Fibroblast of lung (primary cell): ENCODE measurements around the gene NMNAT2.

Experiments used
- CTCF ChIP-seq, 2 donors: IDR thresholded peaks in 1 of 2; conservative IDR thresholded peaks in 1 of 2; 1 replicate in 1 of 2; 2 replicates in 1 of 2; pipeline ENCODE4 v1.5.1; 2011 to 2012; ENCODE audit warnings: low read length in 2 of 2, control low read depth in 1 of 2, inconsistent platforms in 1 of 2, low read depth in 1 of 2, mild to moderate bottlenecking in 1 of 2
- EZH2 ChIP-seq: IDR thresholded peaks from 2 replicates; pipeline ENCODE4 v1.5.1; 2012; ENCODE audit warnings: low read length, control low read depth, mild to moderate bottlenecking; ENCODE audit errors: missing control alignments

DNA sequence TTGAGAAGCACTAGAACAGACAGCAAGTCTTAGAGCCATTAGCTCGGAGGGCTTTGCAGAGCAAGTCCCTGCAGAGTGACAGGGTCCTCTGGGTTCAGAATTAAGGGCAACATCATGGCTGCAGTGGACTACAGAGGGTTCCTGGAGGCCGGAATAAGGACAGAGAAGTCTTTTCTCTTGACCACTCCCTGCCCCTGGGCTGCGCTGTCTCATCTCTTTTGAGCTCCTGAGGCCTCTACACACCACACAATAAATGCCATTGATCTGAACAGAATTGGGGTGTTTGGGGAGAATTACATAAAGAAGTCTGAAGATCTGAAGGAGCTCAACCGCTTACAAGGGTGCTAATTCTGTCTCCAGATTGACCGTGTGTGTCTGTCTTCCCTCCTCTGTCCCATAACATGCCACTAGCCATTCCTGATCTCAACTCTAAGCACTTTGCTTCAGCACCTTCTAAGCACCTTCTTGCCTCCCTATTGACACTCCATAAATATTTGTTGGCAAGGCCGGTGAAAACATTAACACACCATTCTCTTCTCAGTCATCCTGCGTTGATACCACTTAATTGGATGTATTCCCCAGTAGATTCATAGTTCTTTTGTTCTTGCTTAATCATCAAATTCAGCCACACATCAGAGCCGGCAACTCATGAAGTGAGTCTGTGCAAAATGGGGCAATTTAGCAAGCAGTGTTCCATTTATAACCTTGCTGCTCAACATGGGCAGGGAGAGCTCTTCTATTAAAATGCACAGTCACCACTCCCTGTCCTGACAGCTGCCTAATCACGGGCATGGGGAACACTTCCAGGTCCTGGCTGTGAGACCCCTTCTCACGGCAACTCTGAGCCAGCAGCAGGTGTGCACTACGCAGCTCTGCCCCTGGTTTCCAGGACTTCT is 49.7 kb downstream of the NMNAT2 start:
- TF ChIP-seq EZH2 = no peak
- TF ChIP-seq CTCF (conservative IDR thresholded peaks at IDR 0.05 in 1 of 2, IDR thresholded peaks at IDR 0.05 in 1 of 2; ENCODE audit: low read depth in 1 of 2, low read length in 2 of 2) = no peak
